ENCODE data around the gene TBC1D25.

TBC1D25 gene

GRCh38 chrX:48509619-48510018 is 29.9 kb upstream of the TBC1D25 start:
- Histone ChIP-seq H3K27ac (ENCODE audit: poor library complexity, severe bottlenecking) (peak overlapping the region; percentile 58), H3K4me3 (ENCODE audit: severe bottlenecking) (peak overlapping the region; percentile 88), H3K4me1 (ENCODE audit: insufficient read depth, poor library complexity, severe bottlenecking) (peaks cover 10% of the 10 kb centered on the region), H3K27me3 (ENCODE audit: insufficient read depth, poor library complexity, severe bottlenecking) (no peaks in the 10 kb centered on the region), H3K36me3 (ENCODE audit: low read depth) (peaks cover 33% of the 10 kb centered on the region), H3K9me3 (ENCODE audit: severe bottlenecking) (no peaks in the 10 kb centered on the region)
- ATAC-seq (ENCODE audit: low read depth) (no peak), DNase-seq (ENCODE audit: low spot score) (no peak)
- no peak for TF ChIP-seq CTCF (IDR thresholded peaks at IDR 0.05; ENCODE audit: poor library complexity, severe bottlenecking)

- no peak for ATAC-seq (ENCODE audit: low read depth)
These were observed 28.0 kb upstream of the TBC1D25 start for GRCh38 chrX:48511560-48511959.

GRCh38 chrX:48512371-48512935 is 27.1 kb upstream of the TBC1D25 start:
- Histone ChIP-seq H3K27me3 (ENCODE audit: insufficient read depth, poor library complexity, severe bottlenecking) (no peaks in the 10 kb centered on the region), H3K36me3 (ENCODE audit: low read depth) (peaks cover 41% of the 10 kb centered on the region), H3K9me3 (ENCODE audit: severe bottlenecking) (no peaks in the 10 kb centered on the region), H3K27ac (ENCODE audit: poor library complexity, severe bottlenecking) (peak overlapping the region; percentile 28), H3K4me3 (ENCODE audit: severe bottlenecking) (no peak overlapping the region), H3K4me1 (ENCODE audit: insufficient read depth, poor library complexity, severe bottlenecking) (peaks cover 10% of the 10 kb centered on the region)
- no peak for TF ChIP-seq CTCF (IDR thresholded peaks at IDR 0.05; ENCODE audit: poor library complexity, severe bottlenecking)
- DNase-seq (ENCODE audit: low spot score) (no peak), ATAC-seq (ENCODE audit: low read depth) (no peak)

More at GRCh38 chrX:48511560-48511959, 28.0 kb upstream of the TBC1D25 start:
- TF ChIP-seq CTCF (IDR thresholded peaks at IDR 0.05; ENCODE audit: poor library complexity, severe bottlenecking): peak; percentile 36
- Histone ChIP-seq H3K27me3 (ENCODE audit: insufficient read depth, poor library complexity, severe bottlenecking) (no peaks in the 10 kb centered on the region), H3K27ac (ENCODE audit: poor library complexity, severe bottlenecking) (peak overlapping the region; percentile 58), H3K4me3 (ENCODE audit: severe bottlenecking) (no peak overlapping the region), H3K9me3 (ENCODE audit: severe bottlenecking) (no peaks in the 10 kb centered on the region), H3K4me1 (ENCODE audit: insufficient read depth, poor library complexity, severe bottlenecking) (peaks cover 10% of the 10 kb centered on the region), H3K36me3 (ENCODE audit: low read depth) (peaks cover 41% of the 10 kb centered on the region)
- no peak for DNase-seq (ENCODE audit: low spot score)

GRCh38 chrX:48513670-48514069 is 25.8 kb upstream of the TBC1D25 start:
- H3K4me3 ChIP-seq (ENCODE audit: severe bottlenecking): no peak overlapping the region
- no peak for ATAC-seq (ENCODE audit: low read depth)
- no peaks in the 10 kb centered on the region for H3K9me3 ChIP-seq (ENCODE audit: severe bottlenecking)
- peaks cover 10% of the 10 kb centered on the region for H3K4me1 ChIP-seq (ENCODE audit: insufficient read depth, poor library complexity, severe bottlenecking)
- peaks cover 41% of the 10 kb centered on the region for H3K36me3 ChIP-seq (ENCODE audit: low read depth)
- H3K27me3 ChIP-seq (ENCODE audit: insufficient read depth, poor library complexity, severe bottlenecking): no peaks in the 10 kb centered on the region
- no peak for DNase-seq (ENCODE audit: low spot score)
- TF ChIP-seq CTCF (IDR thresholded peaks at IDR 0.05; ENCODE audit: poor library complexity, severe bottlenecking): no peak
- peak overlapping the region; percentile 28 for H3K27ac ChIP-seq (ENCODE audit: poor library complexity, severe bottlenecking)

- peaks cover 41% of the 10 kb centered on the region for H3K36me3 ChIP-seq (ENCODE audit: low read depth)
- TF ChIP-seq CTCF (IDR thresholded peaks at IDR 0.05; ENCODE audit: poor library complexity, severe bottlenecking): no peak
- H3K9me3 ChIP-seq (ENCODE audit: severe bottlenecking): no peaks in the 10 kb centered on the region
- DNase-seq (ENCODE audit: low spot score) (no peak), ATAC-seq (ENCODE audit: low read depth) (no peak)
- H3K4me3 ChIP-seq (ENCODE audit: severe bottlenecking): no peak overlapping the region
- H3K27ac ChIP-seq (ENCODE audit: poor library complexity, severe bottlenecking): peak overlapping the region; percentile 28
- no peaks in the 10 kb centered on the region for H3K27me3 ChIP-seq (ENCODE audit: insufficient read depth, poor library complexity, severe bottlenecking)
- peaks cover 10% of the 10 kb centered on the region for H3K4me1 ChIP-seq (ENCODE audit: insufficient read depth, poor library complexity, severe bottlenecking)
These were observed 25.2 kb upstream of the TBC1D25 start for GRCh38 chrX:48514126-48514806.
